Gastrocnemius medialis (tissue), 4 donors: ENCODE results near the gene ZBTB16. TPM values are rescaled to one million over a fixed set of nuclear protein-coding genes. Genes with fewer than 3 reads are reported as not detected.

Experiments
- ATAC-seq, 2 donors: fragments of 150-250 bp; one replicate each; pipeline ENCODE4 v1.9.1; 2016
- DNase-seq, 2 donors: peaks; one replicate each; pipeline ENCODE4 v3.0.0-alpha.2; 2019
- H3K27ac ChIP-seq, 4 donors: fragments of 200-600 bp; sonication (generic); 1 replicate in 1 of 4; 2 replicates in 3 of 4; pipeline ENCODE4 v1.5.1; 2016 to 2018; ENCODE audit warnings: mild to moderate bottlenecking in 2 of 4, moderate library complexity in 1 of 4
- H3K27me3 ChIP-seq, 3 donors: fragments of 200-600 bp; sonication (generic) in 2 of 3; 1 replicate in 1 of 3; 2 replicates in 2 of 3; pipeline versions ENCODE4 v1.5.1 to v1.6.0; 2016 to 2019; ENCODE audit warnings: mild to moderate bottlenecking in 1 of 3, moderate library complexity in 1 of 3
- H3K36me3 ChIP-seq, 2 donors: fragments of 200-600 bp; sonication (generic) in 1 of 2; one replicate each; pipeline ENCODE4 v1.5.1; 2017 to 2018
- H3K4me1 ChIP-seq, 2 donors: fragments of 200-600 bp; sonication (generic) in 1 of 2; one replicate each; pipeline ENCODE4 v1.5.1; 2016 to 2017; ENCODE audit warnings: mild to moderate bottlenecking in 2 of 2
- H3K4me3 ChIP-seq, 4 donors: fragments of 200-600 bp; sonication (generic) in 3 of 4; 1 replicate in 1 of 4; 2 replicates in 3 of 4; pipeline ENCODE4 v1.5.1; 2016 to 2019; ENCODE audit warnings: mild to moderate bottlenecking in 2 of 4
- H3K9me3 ChIP-seq, 3 donors: fragments of 200-600 bp; sonication (generic) in 2 of 3; 1 replicate in 1 of 3; 2 replicates in 2 of 3; pipeline ENCODE4 v1.5.1; 2016 to 2019
- POLR2A ChIP-seq, 2 donors: fragments of 450-650 bp; IDR thresholded peaks; one replicate each; pipeline ENCODE4 v1.6.1; 2017; ENCODE audit warnings: antibody characterized with exemption in 2 of 2, mild to moderate bottlenecking in 2 of 2, moderate library complexity in 2 of 2
- in situ Hi-C, 4 donors: fragments of 200-750 bp; cut with MboI; loops; one replicate each; pipeline versions ENCODE4 v1.15.0 to v1.8.0; 2017; ENCODE audit warnings: low sequenced_read_pairs in 4 of 4
- intact Hi-C: fragments of 100-400 bp; cut with DNase I; formaldehyde crosslinking; loops from one replicate; pipeline ENCODE4 v1.15.1; 2023; ENCODE audit warnings: low total_unique reads
- total RNA-seq, 4 donors: library from RNA; depleted of rRNA; stranded (reverse); fragments of >200 nt; gene quantifications; one replicate each; pipeline versions ENCODE4 v1.1.0 to v1.2.3, GENCODE V29; 2016
- TF ChIP-seq, protein P1 (sequence below), 5 experiments: fragments of 450-650 bp in 3 of 5; fragments of 200-600 bp in 2 of 5; sonication (generic) in 2 of 5; IDR thresholded peaks in 4 of 5; conservative IDR thresholded peaks in 1 of 5; 1 replicate in 4 of 5; 2 replicates in 1 of 5; pipeline ENCODE4 v1.5.1; 2016 to 2019; ENCODE audit warnings: antibody characterized with exemption in 5 of 5, mild to moderate bottlenecking in 3 of 5, moderate library complexity in 3 of 5

ZBTB16 gene
- total RNA-seq, 4 donors from 2014 or later = 156 to 250 (median 196) TPM

DNA sequence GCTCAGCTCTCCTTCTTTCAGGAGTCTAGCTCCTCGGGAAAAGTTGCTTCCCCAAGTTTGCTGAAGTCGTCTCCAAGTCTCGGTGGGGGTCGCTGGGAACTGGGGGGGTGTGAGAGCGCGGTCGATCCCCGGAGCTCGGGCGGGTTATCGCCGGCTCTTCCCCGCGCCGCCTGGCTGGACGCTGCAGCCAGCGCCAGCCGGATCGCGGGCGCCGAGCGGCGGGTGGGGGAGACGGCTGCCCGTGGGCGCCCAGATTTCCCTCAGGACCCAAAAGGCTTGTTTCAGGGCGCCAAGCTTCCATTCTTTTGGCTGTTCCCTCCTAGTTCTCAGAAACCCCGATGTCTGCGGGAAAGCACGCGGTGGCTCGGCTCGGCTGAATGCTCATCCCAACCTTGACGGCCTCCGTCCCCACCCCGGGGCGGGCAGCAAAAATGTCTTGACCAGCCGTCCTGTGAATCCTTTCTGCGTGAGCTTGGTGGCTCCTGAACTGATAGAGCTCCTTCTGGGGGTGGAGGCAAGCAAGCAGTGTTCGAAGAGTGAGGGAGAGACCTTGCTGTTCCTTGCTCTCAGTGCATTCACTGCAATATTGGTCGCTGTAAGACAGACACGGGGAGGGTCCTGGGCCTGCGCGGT, 1.7 kb downstream of the ZBTB16 start:
- Histone ChIP-seq H3K9me3 (no peaks in the 10 kb centered on the region), H3K4me3 (peak overlapping the region; percentile 68 to 100 (median 82)), H3K4me1 (peaks cover 49 to 55% of the 10 kb centered on the region in 2 donors), H3K36me3 (peaks cover 0 to 37% of the 10 kb centered on the region in 2 donors), H3K27me3 (no peaks in the 10 kb centered on the region), H3K27ac (peak overlapping the region; percentile 94 to 99 (median 96))
- intact Hi-C loops (no loop called here), in situ Hi-C loops (loop anchor here in 3 of 4 donors (5.0 to 10.0 kb wide), 3 partner anchors 114 to 124 kb away; no protein-coding TSS in a partner anchor)
- peak; percentile 12 to 26 for ATAC-seq
- TF ChIP-seq, protein P1, sequence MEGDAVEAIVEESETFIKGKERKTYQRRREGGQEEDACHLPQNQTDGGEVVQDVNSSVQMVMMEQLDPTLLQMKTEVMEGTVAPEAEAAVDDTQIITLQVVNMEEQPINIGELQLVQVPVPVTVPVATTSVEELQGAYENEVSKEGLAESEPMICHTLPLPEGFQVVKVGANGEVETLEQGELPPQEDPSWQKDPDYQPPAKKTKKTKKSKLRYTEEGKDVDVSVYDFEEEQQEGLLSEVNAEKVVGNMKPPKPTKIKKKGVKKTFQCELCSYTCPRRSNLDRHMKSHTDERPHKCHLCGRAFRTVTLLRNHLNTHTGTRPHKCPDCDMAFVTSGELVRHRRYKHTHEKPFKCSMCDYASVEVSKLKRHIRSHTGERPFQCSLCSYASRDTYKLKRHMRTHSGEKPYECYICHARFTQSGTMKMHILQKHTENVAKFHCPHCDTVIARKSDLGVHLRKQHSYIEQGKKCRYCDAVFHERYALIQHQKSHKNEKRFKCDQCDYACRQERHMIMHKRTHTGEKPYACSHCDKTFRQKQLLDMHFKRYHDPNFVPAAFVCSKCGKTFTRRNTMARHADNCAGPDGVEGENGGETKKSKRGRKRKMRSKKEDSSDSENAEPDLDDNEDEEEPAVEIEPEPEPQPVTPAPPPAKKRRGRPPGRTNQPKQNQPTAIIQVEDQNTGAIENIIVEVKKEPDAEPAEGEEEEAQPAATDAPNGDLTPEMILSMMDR (IDR thresholded peaks at IDR 0.05 in 4 of 5, conservative IDR thresholded peaks at IDR 0.05 in 1 of 5) = no peak
- no peak for TF ChIP-seq POLR2A (IDR thresholded peaks at IDR 0.05)
- DNase-seq = no peak

DNA sequence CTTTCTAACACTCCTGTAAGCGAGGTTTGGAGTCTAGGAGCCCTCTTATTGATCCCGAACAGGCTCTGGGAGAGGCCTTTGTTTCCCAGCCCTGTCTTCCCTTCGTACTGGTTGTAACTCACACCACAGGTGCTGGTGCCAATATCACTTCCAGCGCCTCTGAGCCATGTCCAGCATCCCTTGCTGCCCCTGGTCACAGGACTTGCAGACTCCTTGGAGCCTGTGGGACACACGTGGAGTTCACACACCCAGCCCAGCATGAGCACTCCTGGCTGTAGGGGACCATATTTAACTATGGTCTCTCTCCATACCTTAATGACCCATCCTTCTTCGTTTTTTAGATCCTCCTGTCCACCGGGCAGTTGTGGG, 2.2 kb downstream of the ZBTB16 start:
- Histone ChIP-seq H3K27me3 (no peaks in the 10 kb centered on the region), H3K9me3 (no peaks in the 10 kb centered on the region), H3K36me3 (peaks cover 0 to 42% of the 10 kb centered on the region in 2 donors), H3K4me1 (peaks cover 51 to 54% of the 10 kb centered on the region in 2 donors), H3K4me3 (peak overlapping the region; percentile 68 to 100 (median 82)), H3K27ac (peak overlapping the region; percentile 94 to 99 (median 96))
- in situ Hi-C loops (loop anchor here in 3 of 4 donors (5.0 to 10.0 kb wide), 3 partner anchors 113 to 123 kb away; no protein-coding TSS in a partner anchor), intact Hi-C loops (no loop called here)
- ATAC-seq (peak; percentile 46 to 56), DNase-seq (peak; percentile 94 to 97)
- peak; percentile 82 to 89 for TF ChIP-seq POLR2A (IDR thresholded peaks at IDR 0.05)
- TF ChIP-seq, protein P1 (IDR thresholded peaks at IDR 0.05 in 4 of 5, conservative IDR thresholded peaks at IDR 0.05 in 1 of 5) = no peak

DNA sequence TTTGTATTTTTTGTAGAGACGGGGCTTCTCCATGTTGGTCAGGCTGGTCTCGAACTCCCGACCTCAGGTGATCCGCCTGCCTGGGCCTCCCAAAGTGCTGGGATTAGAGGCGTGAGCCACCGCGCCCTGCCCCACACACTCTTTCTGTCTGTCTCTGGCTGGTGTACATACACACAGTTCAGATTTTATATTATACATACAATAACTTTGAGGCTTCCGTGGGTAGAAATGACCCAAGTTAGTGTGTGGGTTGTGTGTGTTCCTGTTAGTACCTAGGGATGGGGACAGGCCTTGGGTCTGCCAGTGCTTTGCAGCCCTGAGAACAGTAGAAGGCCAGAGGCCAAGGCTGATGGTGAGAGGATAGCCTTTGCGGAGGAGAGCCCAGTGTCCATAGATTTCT, 2.8 kb downstream of the ZBTB16 start:
- peak overlapping the region; percentile 68 to 100 (median 82) for H3K4me3 ChIP-seq
- H3K27ac ChIP-seq = peak overlapping the region; percentile 94 to 99 (median 96)
- no peaks in the 10 kb centered on the region for H3K27me3 ChIP-seq
- in situ Hi-C loops (loop anchor here in 3 of 4 donors (5.0 to 10.0 kb wide), 3 partner anchors 113 to 123 kb away; no protein-coding TSS in a partner anchor), intact Hi-C loops (no loop called here)
- no peaks in the 10 kb centered on the region for H3K9me3 ChIP-seq
- H3K4me1 ChIP-seq = peaks cover 51 to 59% of the 10 kb centered on the region in 2 donors
- TF ChIP-seq, protein P1 (IDR thresholded peaks at IDR 0.05 in 4 of 5, conservative IDR thresholded peaks at IDR 0.05 in 1 of 5) = no peak
- no peak for TF ChIP-seq POLR2A (IDR thresholded peaks at IDR 0.05)
- ATAC-seq (no peak), DNase-seq (no peak)
- peaks cover 0 to 48% of the 10 kb centered on the region in 2 donors for H3K36me3 ChIP-seq

DNA sequence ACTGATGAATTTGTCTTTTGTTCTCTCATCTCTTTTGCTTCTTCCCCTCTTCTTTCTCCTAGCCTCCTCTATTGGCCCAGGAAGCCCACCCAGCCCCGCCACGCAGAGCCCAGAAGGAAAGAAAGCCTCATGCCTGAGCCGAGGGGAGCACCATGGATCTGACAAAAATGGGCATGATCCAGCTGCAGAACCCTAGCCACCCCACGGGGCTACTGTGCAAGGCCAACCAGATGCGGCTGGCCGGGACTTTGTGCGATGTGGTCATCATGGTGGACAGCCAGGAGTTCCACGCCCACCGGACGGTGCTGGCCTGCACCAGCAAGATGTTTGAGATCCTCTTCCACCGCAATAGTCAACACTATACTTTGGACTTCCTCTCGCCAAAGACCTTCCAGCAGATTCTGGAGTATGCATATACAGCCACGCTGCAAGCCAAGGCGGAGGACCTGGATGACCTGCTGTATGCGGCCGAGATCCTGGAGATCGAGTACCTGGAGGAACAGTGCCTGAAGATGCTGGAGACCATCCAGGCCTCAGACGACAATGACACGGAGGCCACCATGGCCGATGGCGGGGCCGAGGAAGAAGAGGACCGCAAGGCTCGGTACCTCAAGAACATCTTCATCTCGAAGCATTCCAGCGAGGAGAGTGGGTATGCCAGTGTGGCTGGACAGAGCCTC, 3.8 kb downstream of the ZBTB16 start:
- peaks cover 51 to 60% of the 10 kb centered on the region in 2 donors for H3K4me1 ChIP-seq
- intact Hi-C loops = no loop called here
- H3K4me3 ChIP-seq = peak overlapping the region; percentile 68 to 100 (median 82)
- peak in 1 of 2 donors; percentile 80 for DNase-seq
- H3K27me3 ChIP-seq = no peaks in the 10 kb centered on the region
- H3K36me3 ChIP-seq = peaks cover 0 to 58% of the 10 kb centered on the region in 2 donors
- ATAC-seq = no peak
- TF ChIP-seq, protein P1 (IDR thresholded peaks at IDR 0.05 in 4 of 5, conservative IDR thresholded peaks at IDR 0.05 in 1 of 5) = no peak
- peak; percentile 59 to 66 for TF ChIP-seq POLR2A (IDR thresholded peaks at IDR 0.05)
- peak overlapping the region; percentile 94 to 99 (median 96) for H3K27ac ChIP-seq
- H3K9me3 ChIP-seq = no peaks in the 10 kb centered on the region
- in situ Hi-C loops = loop anchor here in 3 of 4 donors (5.0 to 10.0 kb wide), 3 partner anchors 112 to 122 kb away; no protein-coding TSS in a partner anchor
